GM21737 (cell line): ENCODE data around the gene PCED1B.
"Not testable (repeated sequence)": the region's sequence is repeated elsewhere in the genome, so short reads cannot be mapped to it uniquely, and the experiment has no call there.

Source experiments
- ATAC-seq: cut with Tn5 transposase; IDR thresholded peaks from one replicate; pipeline ENCODE4 v1.9.1; 2021; ENCODE audit warnings: mild to moderate bottlenecking, moderate library complexity; ENCODE audit not compliant: unreplicated experiment

PCED1B gene

GRCh38 chr12:47117305-47117704 lies 37.9 kb downstream of the PCED1B start:
- not testable (repeated sequence) for ATAC-seq

DNA sequence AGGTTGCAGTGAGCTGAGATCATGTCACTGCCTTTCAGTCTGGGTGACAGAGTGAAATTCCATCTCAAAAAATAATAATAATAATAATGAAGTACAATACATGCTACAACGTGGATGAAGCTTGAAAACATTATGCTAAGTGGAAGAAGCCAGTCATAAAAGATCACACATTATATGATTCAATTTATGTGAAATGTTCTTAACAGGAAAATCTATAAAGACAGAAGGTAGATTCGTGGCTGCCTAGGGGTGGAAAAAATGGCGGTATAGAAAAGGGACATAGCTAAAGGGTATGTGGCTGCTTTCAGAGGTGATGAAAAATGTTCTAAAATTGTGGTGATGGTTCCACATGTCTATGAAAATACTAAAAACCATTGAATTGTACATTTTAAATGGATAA lies 41.3 kb downstream of the PCED1B start:
- no peak for ATAC-seq

- no peak for ATAC-seq
Measured at GRCh38 chr12:47121146-47121545, 41.7 kb downstream of the PCED1B start.

DNA sequence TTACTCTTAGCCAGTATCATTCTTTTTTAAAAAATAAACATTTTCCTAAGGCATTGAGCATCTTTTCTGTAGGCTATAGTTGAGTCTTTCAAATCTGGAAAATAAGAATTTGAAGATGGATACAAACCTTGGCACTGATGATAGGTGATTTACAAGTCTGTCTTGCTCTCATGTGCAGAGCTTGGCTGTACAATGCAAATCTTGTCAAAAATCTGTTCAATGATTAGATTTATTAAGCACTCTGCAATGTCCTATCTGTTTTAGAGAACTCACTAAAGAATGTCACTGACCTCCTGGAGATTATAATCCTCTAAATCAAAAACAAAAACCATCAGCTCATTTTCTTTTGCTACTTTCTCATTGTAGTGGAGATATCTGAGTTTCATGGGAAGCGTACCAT lies 43.2 kb downstream of the PCED1B start:
- no peak for ATAC-seq

DNA sequence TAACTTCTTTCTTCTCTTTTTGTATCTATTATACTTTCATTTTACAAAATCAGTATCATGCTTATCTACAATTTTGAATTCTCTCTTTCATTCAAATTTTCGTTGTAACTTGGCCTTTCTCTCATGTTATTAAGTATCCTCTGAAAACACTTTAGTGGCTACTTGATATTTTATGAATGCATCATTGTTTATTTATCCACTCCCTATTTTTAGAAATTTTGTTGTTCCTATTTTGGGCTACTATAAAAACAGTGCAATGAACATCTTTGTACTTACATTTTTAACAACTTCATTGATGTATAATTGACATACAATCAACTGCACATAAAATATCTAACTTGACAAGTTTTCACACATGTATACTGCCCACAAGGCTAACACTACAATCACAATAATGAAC lies 44.3 kb downstream of the PCED1B start:
- no peak for ATAC-seq

DNA sequence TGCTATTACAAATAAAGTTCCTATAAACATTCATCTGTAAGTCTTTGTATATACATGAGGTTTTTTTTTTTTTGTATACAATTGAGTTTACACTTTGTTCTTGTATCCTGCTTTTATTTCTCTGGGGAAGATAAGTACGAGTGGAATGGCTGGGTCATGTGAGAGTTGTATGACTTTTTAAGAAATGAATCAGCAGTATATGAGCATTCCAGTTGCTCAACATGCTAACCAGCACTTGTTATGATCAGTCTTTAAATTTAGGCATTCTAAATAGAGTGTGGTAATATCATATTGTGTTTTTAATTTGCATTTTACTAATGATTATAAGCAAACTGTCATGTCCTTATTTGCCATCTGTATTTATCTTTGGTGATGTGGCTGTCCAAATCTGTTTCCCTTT lies 45.0 kb downstream of the PCED1B start:
- no peak for ATAC-seq

DNA sequence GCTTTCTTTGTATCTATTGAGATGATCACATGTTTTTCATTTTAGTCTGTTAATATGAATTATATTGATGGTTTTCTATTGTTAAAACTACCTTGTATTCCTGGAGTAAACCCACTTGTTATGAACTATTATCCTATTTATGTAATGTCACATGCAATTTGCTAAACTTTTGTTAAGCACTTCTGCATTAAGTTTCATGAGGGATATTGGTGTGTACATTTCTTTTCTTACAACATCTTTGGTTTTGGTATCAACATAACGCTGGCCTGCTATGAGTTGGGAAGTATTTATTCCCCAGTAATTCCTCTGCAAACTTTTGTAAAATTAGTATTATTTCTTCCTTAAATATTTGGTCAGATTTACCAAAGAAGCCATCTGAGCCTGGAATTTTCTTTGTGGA lies 46.8 kb downstream of the PCED1B start:
- ATAC-seq: no peak

DNA sequence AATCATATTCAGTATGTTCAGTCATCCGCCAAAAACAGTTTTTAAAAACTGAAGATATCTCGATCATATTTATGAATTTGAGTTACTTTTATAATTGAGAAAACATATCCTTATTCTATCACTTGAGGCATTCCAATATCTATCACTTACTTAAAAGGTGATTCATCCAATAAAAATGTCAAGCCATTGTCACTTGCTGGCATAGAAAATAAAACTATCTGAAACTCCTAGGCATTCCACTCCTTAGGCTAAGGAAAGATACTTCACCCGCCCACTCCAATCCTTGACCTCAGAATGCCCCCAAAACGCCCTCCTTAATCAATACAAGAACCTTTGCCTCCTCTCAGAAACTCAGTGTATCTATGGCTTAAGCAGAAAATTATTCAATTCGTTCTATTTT lies 51.6 kb downstream of the PCED1B start:
- no peak for ATAC-seq

GRCh38 chr12:47134005-47134404 lies 54.6 kb downstream of the PCED1B start:
- no peak for ATAC-seq

DNA sequence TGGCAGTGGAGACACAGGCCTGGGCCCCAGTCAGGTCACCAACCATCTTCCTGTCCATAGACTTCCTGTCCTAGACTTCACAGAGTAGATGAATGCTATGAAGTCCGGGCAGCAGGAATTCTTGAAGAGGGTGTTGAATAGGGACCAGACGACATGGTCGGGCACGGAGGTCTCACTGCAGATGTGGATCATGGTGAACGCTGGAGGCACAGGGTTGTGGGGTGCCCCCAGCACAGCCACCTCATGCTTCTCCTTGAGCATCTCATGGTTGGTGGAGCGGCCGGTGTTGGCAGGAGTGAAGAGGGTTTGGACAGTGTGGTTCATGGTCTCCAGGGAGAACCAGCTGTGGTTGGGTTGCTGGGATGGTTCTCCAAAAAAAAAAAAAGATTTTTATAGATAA lies 56.2 kb downstream of the PCED1B start:
- no peak for ATAC-seq

GRCh38 chr12:47139000-47139681 lies 59.7 kb downstream of the PCED1B start:
- no peak for ATAC-seq

GRCh38 chr12:47141459-47141858 lies 62.0 kb downstream of the PCED1B start:
- no peak for ATAC-seq

DNA sequence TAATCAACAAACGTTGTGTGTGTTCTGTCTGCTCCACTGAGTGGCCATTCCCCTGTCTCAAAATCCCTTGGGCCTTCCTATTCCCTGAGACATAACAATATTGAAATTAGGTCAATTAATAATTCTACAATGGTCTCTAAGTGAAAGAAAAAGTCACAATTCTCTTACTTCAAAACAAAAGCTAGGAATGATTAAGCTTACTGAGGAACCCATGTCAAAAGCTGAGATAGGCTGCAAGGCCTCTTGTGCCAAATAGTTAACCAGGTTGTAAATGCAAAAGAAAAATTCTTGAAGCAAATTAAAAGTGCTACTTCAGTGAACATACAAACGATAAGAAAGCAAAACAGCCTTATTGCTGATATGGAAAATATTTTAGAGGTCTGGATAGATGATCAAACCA lies 65.3 kb downstream of the PCED1B start:
- no peak for ATAC-seq

GRCh38 chr12:47145188-47145587 lies 65.8 kb downstream of the PCED1B start:
- ATAC-seq: no peak

DNA sequence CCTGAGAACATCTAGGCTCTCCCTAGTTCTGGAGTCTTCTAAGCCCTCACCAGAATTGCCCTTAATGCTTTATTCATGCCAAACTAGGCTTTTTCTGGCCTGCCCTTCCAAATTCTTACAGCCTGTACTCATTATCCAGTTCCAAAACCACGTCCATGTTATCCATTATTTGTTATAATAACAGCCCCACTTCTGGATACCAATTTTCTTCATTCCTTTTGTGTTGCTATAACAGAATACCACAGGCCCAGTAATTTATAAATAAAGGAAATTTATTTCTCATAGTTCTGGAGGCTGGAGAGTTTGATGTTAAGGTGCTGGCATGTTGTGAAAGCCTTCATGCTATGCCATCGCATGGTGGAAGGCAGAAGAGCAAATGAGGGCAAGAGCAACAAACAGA lies 68.3 kb downstream of the PCED1B start:
- no peak for ATAC-seq

GRCh38 chr12:47149146-47149545 lies 69.7 kb downstream of the PCED1B start:
- no peak for ATAC-seq

GRCh38 chr12:47152095-47152494 lies 72.7 kb downstream of the PCED1B start:
- ATAC-seq: no peak

DNA sequence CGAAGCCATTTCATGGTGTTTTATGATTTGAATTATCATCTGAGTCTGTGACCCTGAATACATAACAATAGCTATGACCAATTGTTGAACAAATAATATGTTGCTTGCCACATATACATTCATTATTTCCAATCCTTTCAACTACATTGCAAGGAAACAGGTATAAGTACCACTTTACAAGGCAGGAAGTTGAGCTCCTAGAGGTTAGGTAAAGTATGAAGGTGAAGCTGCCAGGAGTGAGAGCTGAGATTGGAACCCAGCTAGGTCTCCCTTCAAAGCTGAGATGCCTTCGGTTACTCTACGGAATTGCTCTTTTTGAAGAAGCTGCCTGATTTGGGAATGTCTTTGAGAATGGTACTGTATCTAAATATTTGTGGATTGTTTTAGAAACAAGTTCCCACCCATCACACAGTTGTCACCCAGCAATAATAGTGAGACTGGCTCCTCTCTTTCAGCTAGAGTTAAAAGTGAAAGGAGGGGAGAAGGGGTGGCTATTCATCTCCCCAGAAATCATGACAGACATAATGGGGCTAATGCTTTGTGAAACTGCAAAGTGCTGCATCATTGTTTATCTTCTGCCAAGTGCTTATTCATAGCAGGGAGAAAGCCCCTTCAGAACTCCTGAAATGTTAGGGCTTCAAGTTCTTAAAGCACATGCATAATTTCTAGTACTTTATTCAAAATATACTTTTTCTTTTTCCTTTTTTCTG lies 76.2 kb downstream of the PCED1B start:
- no peak for ATAC-seq

- no peak for ATAC-seq
Measured at GRCh38 chr12:47156167-47156736, 76.8 kb downstream of the PCED1B start.

GRCh38 chr12:47158792-47159191 lies 79.4 kb downstream of the PCED1B start:
- no peak for ATAC-seq

- ATAC-seq: no peak
Measured at GRCh38 chr12:47159348-47159747, 79.9 kb downstream of the PCED1B start.
